HEK293 (cell line): ENCODE measurements around the gene ZKSCAN3.

Experiments
- GLIS1 ChIP-seq: fragments of 450-650 bp; formaldehyde crosslinking; IDR thresholded peaks from 2 replicates; pipeline ENCODE4 v1.5.1; 2016; ENCODE audit warnings: missing biosample characterization, missing genetic modification characterization
- HOXA7 ChIP-seq: sonication (generic); formaldehyde crosslinking; IDR thresholded peaks from 2 replicates; pipeline ENCODE4 v1.8.1; 2022; ENCODE audit warnings: missing genetic modification reagents, borderline replicate concordance
- HOXC10 ChIP-seq: sonication (generic); formaldehyde crosslinking; IDR thresholded peaks from 2 replicates; pipeline ENCODE4 v1.8.1; 2023; ENCODE audit warnings: mild to moderate bottlenecking, missing genetic modification reagents
- IKZF3 ChIP-seq: fragments of 450-650 bp; IDR thresholded peaks from 2 replicates; pipeline ENCODE4 v1.5.0; 2018; ENCODE audit warnings: missing biosample characterization, mild to moderate bottlenecking, missing genetic modification characterization, moderate library complexity
- INSM2 ChIP-seq: fragments of 450-650 bp; formaldehyde crosslinking; IDR thresholded peaks from 2 replicates; pipeline ENCODE4 v1.5.1; 2016; ENCODE audit warnings: missing biosample characterization, missing genetic modification characterization
- MZF1 ChIP-seq: fragments of 450-650 bp; formaldehyde crosslinking; IDR thresholded peaks from 2 replicates; pipeline ENCODE4 v1.5.1; 2017; ENCODE audit warnings: missing biosample characterization, missing genetic modification characterization, borderline replicate concordance
- PRDM2 ChIP-seq: fragments of 450-650 bp; formaldehyde crosslinking; IDR thresholded peaks from 2 replicates; pipeline ENCODE4 v1.5.1; 2016; ENCODE audit warnings: missing biosample characterization, missing genetic modification characterization, borderline replicate concordance
- RBAK ChIP-seq: fragments of 450-650 bp; formaldehyde crosslinking; IDR thresholded peaks from 2 replicates; pipeline ENCODE4 v1.5.1; 2016; ENCODE audit warnings: missing biosample characterization, missing genetic modification characterization
- TCF7L2 ChIP-seq: IDR thresholded peaks from 2 replicates; pipeline ENCODE4 v1.6.1; 2011; ENCODE audit warnings: low read depth, mild to moderate bottlenecking, inconsistent platforms, low read length, moderate library complexity, borderline replicate concordance
- WT1 ChIP-seq: fragments of 450-650 bp; formaldehyde crosslinking; IDR thresholded peaks from 2 replicates; pipeline ENCODE4 v1.5.1; 2016; ENCODE audit warnings: missing biosample characterization, missing genetic modification characterization
- ZBTB21 ChIP-seq: fragments of 450-650 bp; formaldehyde crosslinking; IDR thresholded peaks from 2 replicates; pipeline ENCODE4 v1.5.1; 2017; ENCODE audit warnings: missing biosample characterization, missing genetic modification characterization
- ZBTB44 ChIP-seq: fragments of 450-650 bp; IDR thresholded peaks from 2 replicates; pipeline ENCODE4 v1.5.1; 2018; ENCODE audit warnings: missing biosample characterization, mild to moderate bottlenecking, missing genetic modification characterization
- ZNF114 ChIP-seq: fragments of 450-650 bp; formaldehyde crosslinking; IDR thresholded peaks from 2 replicates; pipeline ENCODE4 v1.5.0; 2017; ENCODE audit warnings: missing biosample characterization, missing genetic modification characterization
- ZNF157 ChIP-seq: fragments of 450-650 bp; formaldehyde crosslinking; IDR thresholded peaks from 2 replicates; pipeline ENCODE4 v1.5.1; 2016; ENCODE audit warnings: missing biosample characterization, missing genetic modification characterization
- ZNF19 ChIP-seq: fragments of 450-650 bp; formaldehyde crosslinking; IDR thresholded peaks from 2 replicates; pipeline ENCODE4; 2016; ENCODE audit warnings: missing biosample characterization, missing genetic modification characterization, low read depth
- ZNF2 ChIP-seq: fragments of 450-650 bp; formaldehyde crosslinking; IDR thresholded peaks from 2 replicates; pipeline ENCODE4 v1.5.1; 2016; ENCODE audit warnings: missing biosample characterization, missing genetic modification characterization
- ZNF239 ChIP-seq: fragments of 450-650 bp; formaldehyde crosslinking; IDR thresholded peaks from 2 replicates; pipeline ENCODE4 v1.5.1; 2016; ENCODE audit warnings: missing biosample characterization, missing genetic modification characterization
- ZNF354C ChIP-seq: fragments of 450-650 bp; formaldehyde crosslinking; IDR thresholded peaks from 2 replicates; pipeline ENCODE4 v1.5.1; 2016; ENCODE audit warnings: missing biosample characterization, missing genetic modification characterization, low read depth, borderline replicate concordance
- ZNF37A ChIP-seq: fragments of 450-650 bp; IDR thresholded peaks from 2 replicates; pipeline ENCODE4 v1.5.1; 2018; ENCODE audit warnings: missing biosample characterization, missing genetic modification characterization
- ZNF423 ChIP-seq: fragments of 450-650 bp; formaldehyde crosslinking; IDR thresholded peaks from 2 replicates; pipeline ENCODE4 v1.5.1; 2016; ENCODE audit warnings: missing biosample characterization, missing genetic modification characterization
- ZNF473 ChIP-seq: fragments of 450-650 bp; formaldehyde crosslinking; IDR thresholded peaks from 2 replicates; pipeline ENCODE4 v1.5.1; 2017; ENCODE audit warnings: missing biosample characterization, missing genetic modification characterization
- ZNF521 ChIP-seq: fragments of 450-650 bp; formaldehyde crosslinking; IDR thresholded peaks from 2 replicates; pipeline ENCODE4 v1.5.1; 2017; ENCODE audit warnings: missing biosample characterization, mild to moderate bottlenecking, missing genetic modification characterization
- ZNF530 ChIP-seq: fragments of 450-650 bp; formaldehyde crosslinking; IDR thresholded peaks from 2 replicates; pipeline ENCODE4 v1.5.1; 2016; ENCODE audit warnings: low read depth, missing biosample characterization, missing genetic modification characterization
- ZNF558 ChIP-seq: fragments of 450-650 bp; formaldehyde crosslinking; IDR thresholded peaks from 2 replicates; pipeline ENCODE4 v1.5.1; 2016; ENCODE audit warnings: missing biosample characterization, missing genetic modification characterization
- ZNF645 ChIP-seq: fragments of 450-650 bp; formaldehyde crosslinking; IDR thresholded peaks from 2 replicates; pipeline ENCODE4; 2016; ENCODE audit warnings: missing biosample characterization, missing genetic modification characterization
- ZNF654 ChIP-seq: fragments of 450-650 bp; formaldehyde crosslinking; IDR thresholded peaks from 2 replicates; pipeline ENCODE4 v1.5.1; 2016; ENCODE audit warnings: low read depth, missing biosample characterization, missing genetic modification characterization
- ZNF785 ChIP-seq: fragments of 450-650 bp; formaldehyde crosslinking; IDR thresholded peaks from 2 replicates; pipeline ENCODE4 v1.5.1; 2016; ENCODE audit warnings: missing biosample characterization, missing genetic modification characterization
- ZNF791 ChIP-seq: fragments of 450-650 bp; formaldehyde crosslinking; IDR thresholded peaks from 2 replicates; pipeline ENCODE4 v1.5.1; 2016; ENCODE audit warnings: missing biosample characterization, missing genetic modification characterization
- ZNF837 ChIP-seq: fragments of 450-650 bp; formaldehyde crosslinking; IDR thresholded peaks from 2 replicates; pipeline ENCODE4 v1.5.1; 2016; ENCODE audit warnings: missing biosample characterization, missing genetic modification characterization
- ZSCAN23 ChIP-seq: fragments of 450-650 bp; formaldehyde crosslinking; IDR thresholded peaks from 2 replicates; pipeline ENCODE4 v1.5.1; 2016; ENCODE audit warnings: missing biosample characterization, missing genetic modification characterization
- ZXDB ChIP-seq: fragments of 450-650 bp; formaldehyde crosslinking; IDR thresholded peaks from 2 replicates; pipeline ENCODE4 v1.5.1; 2016; ENCODE audit warnings: missing biosample characterization, missing genetic modification characterization

The ZKSCAN3 gene

GRCh38 chr6:28399350-28400121, 49.8 kb downstream of the ZKSCAN3 start, which contains the start of gene ZSCAN12 (continued):
- TF ChIP-seq ZBTB44 (tag by site-specific recombination) (peak; percentile 66; the same call in 1 of the 2 replicates), ZNF354C (tag by site-specific recombination) (no peak), ZXDB (tag by site-specific recombination) (peak; percentile 88), ZNF239 (tag by site-specific recombination) (no peak), RBAK (no peak), ZNF473 (tag by site-specific recombination) (no peak), HOXC10 (CRISPR knock-in tag) (0 out of 2 replicates have a peak, but pooled peaks have one; percentile 35), IKZF3 (tag by site-specific recombination) (peak; percentile 41), ZNF837 (no peak), ZSCAN23 (peak; percentile 68; the same call in 1 of the 2 replicates), GLIS1 (tag by site-specific recombination) (peak; percentile 92), MZF1 (tag by site-specific recombination) (peak; percentile 67; the same call in 1 of the 2 replicates), WT1 (tag by site-specific recombination) (peak; percentile 55), ZBTB21 (tag by site-specific recombination) (peak; percentile 79), ZNF785 (tag by site-specific recombination) (0 out of 2 replicates have a peak, but pooled peaks have one; percentile 38), TCF7L2 (no peak), ZNF530 (tag by site-specific recombination) (no peak), ZNF37A (tag by site-specific recombination) (no peak), ZNF645 (tag by site-specific recombination) (no peak), ZNF19 (no peak), ZNF157 (tag by site-specific recombination) (no peak), PRDM2 (tag by site-specific recombination) (0 out of 2 replicates have a peak, but pooled peaks have one; percentile 43), ZNF423 (tag by site-specific recombination) (no peak), ZNF791 (no peak), ZNF558 (peak; percentile 67; the same call in 1 of the 2 replicates), ZNF654 (tag by site-specific recombination) (no peak), HOXA7 (CRISPR knock-in tag) (no peak), INSM2 (tag by site-specific recombination) (peak; percentile 79; the same call in 1 of the 2 replicates), ZNF521 (tag by site-specific recombination) (no peak), ZNF114 (tag by site-specific recombination) (no peak), ZNF2 (tag by site-specific recombination) (peak; percentile 63; the same call in 1 of the 2 replicates)
